ES-I3 (cell line): ENCODE results near the gene DHX35.

Source experiments
- H3K36me3 ChIP-seq: 2 replicates; pipeline ENCODE4 v1.6.1; 2013; ENCODE audit warnings: mild to moderate bottlenecking, low read length, control low read depth, moderate library complexity; ENCODE audit not compliant: insufficient read depth
- H3K4me1 ChIP-seq: 2 replicates; pipeline ENCODE4 v1.6.1; 2013; ENCODE audit warnings: mild to moderate bottlenecking, control low read depth, low read length; ENCODE audit not compliant: insufficient read depth
- H3K9ac ChIP-seq: 2 replicates; pipeline ENCODE4 v1.6.1; 2013; ENCODE audit warnings: low read depth, mild to moderate bottlenecking, low read length, moderate library complexity
- H3K9me3 ChIP-seq: 2 replicates; pipeline ENCODE4 v1.6.1; 2013; ENCODE audit warnings: mild to moderate bottlenecking, low read length, moderate library complexity; ENCODE audit not compliant: control insufficient read depth, insufficient read depth

DHX35 gene

DNA sequence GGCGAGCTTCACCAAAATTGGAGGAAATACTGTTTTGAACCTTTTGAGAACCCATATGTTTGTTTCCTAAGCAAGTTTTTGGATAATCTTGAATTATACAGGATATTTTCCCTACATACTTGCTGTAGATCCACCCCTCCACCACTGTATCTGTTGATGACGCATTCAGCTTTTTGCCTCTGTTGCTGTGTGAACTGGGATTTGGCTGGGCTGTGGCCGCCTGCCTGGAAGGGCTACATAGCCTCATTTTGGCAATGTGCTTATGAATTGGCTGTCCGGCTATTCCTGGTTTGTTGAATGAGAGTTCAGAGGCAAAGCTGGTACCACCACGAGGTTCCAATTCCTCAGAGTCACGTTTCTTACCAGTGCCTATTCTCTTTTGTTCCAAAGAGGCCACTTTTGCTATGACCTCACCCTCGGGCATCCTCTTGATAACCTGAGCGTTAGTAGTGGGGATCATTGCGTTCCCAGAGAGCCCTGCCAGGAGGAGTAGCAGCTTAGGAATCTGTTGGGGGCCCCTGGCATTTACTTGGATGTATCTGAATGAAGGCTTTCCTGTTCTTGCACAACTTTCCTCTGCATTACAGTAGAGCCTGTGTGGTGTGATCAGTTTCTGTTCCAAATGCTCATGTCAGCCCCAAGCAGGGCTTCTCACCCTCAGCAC is 29.6 kb upstream of the DHX35 start:
- Histone ChIP-seq H3K4me1 (peaks cover 19% of the 10 kb centered on the region), H3K9ac (no peak overlapping the region), H3K9me3 (no peaks in the 10 kb centered on the region), H3K36me3 (peaks cover under 1% of the 10 kb centered on the region)

- Histone ChIP-seq H3K4me1 (peaks cover 7% of the 10 kb centered on the region; the same call in 1 of the 2 replicates), H3K36me3 (peaks cover 7% of the 10 kb centered on the region), H3K9ac (no peak overlapping the region)
Observed at GRCh38 chr20:38934530-38934929, 27.6 kb upstream of the DHX35 start.

GRCh38 chr20:38935285-38935684 is 26.9 kb upstream of the DHX35 start:
- peaks cover 11% of the 10 kb centered on the region for H3K36me3 ChIP-seq
- H3K9me3 ChIP-seq: no peaks in the 10 kb centered on the region
- H3K4me1 ChIP-seq: peaks cover 7% of the 10 kb centered on the region; the same call in 1 of the 2 replicates
- H3K9ac ChIP-seq: no peak overlapping the region

More at GRCh38 chr20:38934530-38934929, 27.6 kb upstream of the DHX35 start:
- H3K9me3 ChIP-seq: no peaks in the 10 kb centered on the region

- Histone ChIP-seq H3K4me1 (peaks cover 7% of the 10 kb centered on the region; the same call in 1 of the 2 replicates), H3K9ac (no peak overlapping the region), H3K9me3 (no peaks in the 10 kb centered on the region), H3K36me3 (peaks cover 11% of the 10 kb centered on the region)
Observed at GRCh38 chr20:38935967-38936407, 26.2 kb upstream of the DHX35 start.

DNA sequence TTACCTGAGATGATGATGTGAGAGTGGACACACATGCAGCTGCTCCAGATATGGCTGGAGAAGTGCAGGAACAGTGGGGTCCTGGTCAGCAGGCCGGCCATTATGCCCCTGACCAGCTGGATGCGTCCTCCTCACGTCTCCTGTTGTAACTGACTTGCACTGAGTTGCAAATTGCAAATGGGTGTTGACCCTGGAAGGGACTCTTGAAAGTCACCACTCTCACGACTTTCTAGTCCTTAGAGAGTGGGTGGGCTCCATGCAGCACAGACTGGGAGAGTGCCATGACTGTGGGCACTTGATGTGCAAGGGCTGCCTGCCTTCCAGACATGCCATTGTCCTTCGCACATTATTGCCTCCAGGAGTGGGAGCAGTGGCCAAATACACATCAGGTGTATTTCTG is 25.1 kb upstream of the DHX35 start:
- H3K4me1 ChIP-seq: peaks cover 7% of the 10 kb centered on the region; the same call in 1 of the 2 replicates
- no peak overlapping the region for H3K9ac ChIP-seq
- H3K9me3 ChIP-seq: no peaks in the 10 kb centered on the region
- peaks cover 11% of the 10 kb centered on the region for H3K36me3 ChIP-seq

DNA sequence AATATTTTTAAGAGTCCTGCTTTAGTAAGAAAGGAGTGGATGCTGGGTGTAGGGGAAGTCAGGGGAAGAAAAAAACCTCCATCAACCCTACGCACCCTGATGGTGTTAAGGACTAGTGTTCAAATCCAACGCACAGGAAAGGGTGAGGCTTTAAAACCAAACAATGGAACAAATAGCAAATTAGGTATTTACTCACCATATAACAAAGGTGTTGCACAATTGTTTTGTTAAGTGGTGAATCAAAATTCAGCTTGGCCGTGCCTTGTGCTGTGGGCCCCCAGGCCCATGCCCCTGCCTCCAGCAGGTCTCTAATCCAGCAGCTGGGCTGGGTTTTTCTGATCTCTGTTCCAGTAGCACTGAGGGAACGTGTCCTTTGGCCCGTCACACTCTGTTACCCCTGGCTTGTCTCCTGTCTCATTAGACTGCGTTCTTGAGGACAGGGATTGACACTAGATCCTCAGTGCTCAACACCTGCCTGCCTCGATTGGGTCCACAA is 24.1 kb upstream of the DHX35 start:
- H3K4me1 ChIP-seq: peaks cover 2% of the 10 kb centered on the region; the same call in 1 of the 2 replicates
- no peaks in the 10 kb centered on the region for H3K9me3 ChIP-seq
- H3K36me3 ChIP-seq: peaks cover 11% of the 10 kb centered on the region
- H3K9ac ChIP-seq: no peak overlapping the region

GRCh38 chr20:38939686-38940085 is 22.5 kb upstream of the DHX35 start:
- Histone ChIP-seq H3K9ac (no peak overlapping the region), H3K36me3 (peaks cover 11% of the 10 kb centered on the region), H3K4me1 (no peaks in the 10 kb centered on the region), H3K9me3 (no peaks in the 10 kb centered on the region)

DNA sequence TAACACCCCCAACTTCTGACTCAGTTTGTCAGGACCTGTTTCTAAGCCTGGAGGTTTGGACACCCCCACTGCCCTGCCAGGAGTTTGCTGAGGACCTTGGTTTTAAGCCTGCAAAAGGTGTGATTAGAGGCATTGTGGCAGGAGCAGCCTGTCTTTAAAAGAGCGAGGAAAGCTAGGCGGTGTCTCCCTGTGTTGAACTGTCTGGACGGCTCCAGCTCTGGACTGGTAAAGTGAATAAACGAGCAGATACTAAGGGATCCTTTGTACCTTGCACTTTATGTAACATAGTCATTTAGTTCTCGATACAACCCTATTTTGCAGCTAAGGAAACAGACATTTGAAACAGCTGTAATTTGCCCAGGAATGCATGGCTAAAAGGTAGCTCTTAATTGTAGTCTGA is 21.5 kb upstream of the DHX35 start:
- no peak overlapping the region for H3K9ac ChIP-seq
- no peaks in the 10 kb centered on the region for H3K4me1 ChIP-seq
- no peaks in the 10 kb centered on the region for H3K9me3 ChIP-seq
- H3K36me3 ChIP-seq: peaks cover 14% of the 10 kb centered on the region

DNA sequence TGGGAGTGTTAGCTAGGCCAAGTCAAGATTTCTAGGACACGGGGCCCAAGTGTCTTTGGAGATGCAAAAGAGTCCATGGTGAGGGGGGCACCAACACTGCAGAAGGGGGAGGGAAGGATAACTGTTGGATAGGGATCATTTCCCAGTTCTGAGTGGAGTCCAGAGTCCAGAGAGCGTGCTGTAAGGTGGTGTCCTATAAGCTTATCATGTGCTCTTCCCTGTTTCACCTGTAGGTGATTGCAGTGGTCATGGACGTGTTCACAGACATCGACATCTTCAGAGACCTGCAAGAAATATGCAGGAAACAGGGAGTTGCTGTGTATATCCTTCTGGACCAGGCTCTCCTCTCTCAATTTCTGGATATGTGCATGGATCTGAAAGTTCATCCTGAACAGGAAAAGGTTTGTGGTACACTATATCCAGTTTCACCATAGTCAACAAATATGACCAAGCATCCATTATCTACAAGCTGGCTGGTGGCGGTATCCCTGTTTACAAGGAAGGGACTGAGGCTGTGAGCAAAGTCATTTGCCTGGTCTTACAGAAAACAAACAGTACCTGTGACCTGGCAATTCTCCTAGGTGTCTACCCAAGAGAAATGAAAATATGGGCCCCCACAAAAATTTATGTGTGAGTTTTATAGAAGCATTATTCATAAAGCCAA is 20.3 kb upstream of the DHX35 start:
- no peaks in the 10 kb centered on the region for H3K9me3 ChIP-seq
- peaks cover 14% of the 10 kb centered on the region for H3K36me3 ChIP-seq
- no peak overlapping the region for H3K9ac ChIP-seq
- no peaks in the 10 kb centered on the region for H3K4me1 ChIP-seq

DNA sequence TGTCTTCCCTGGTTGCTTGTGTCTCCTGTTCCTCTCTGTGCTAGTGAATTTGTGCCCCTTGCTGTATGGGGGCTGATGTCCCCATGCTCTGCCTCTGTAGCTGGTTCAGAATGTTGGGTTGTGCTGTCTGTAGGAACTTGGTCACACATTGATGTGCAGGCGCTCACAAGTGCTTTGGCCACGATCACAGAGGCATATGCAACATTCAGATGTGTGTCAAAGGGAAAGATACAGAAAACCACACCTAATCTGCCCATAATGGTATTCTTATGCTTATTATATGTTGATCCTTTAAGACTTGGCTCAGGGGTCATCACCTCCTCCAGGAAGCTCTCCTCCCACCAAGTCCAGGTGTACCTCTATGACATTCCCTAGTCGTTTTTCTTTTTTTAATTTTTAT is 17.1 kb upstream of the DHX35 start:
- H3K36me3 ChIP-seq: peaks cover 21% of the 10 kb centered on the region
- no peak overlapping the region for H3K9ac ChIP-seq
- H3K9me3 ChIP-seq: no peaks in the 10 kb centered on the region
- no peaks in the 10 kb centered on the region for H3K4me1 ChIP-seq

- no peaks in the 10 kb centered on the region for H3K4me1 ChIP-seq
- H3K9ac ChIP-seq: no peak overlapping the region
- H3K36me3 ChIP-seq: peaks cover 24% of the 10 kb centered on the region
- no peaks in the 10 kb centered on the region for H3K9me3 ChIP-seq
Observed at GRCh38 chr20:38946836-38947235, 15.3 kb upstream of the DHX35 start.

- H3K9ac ChIP-seq: no peak overlapping the region
- peaks cover 24% of the 10 kb centered on the region for H3K36me3 ChIP-seq
- H3K4me1 ChIP-seq: no peaks in the 10 kb centered on the region
- H3K9me3 ChIP-seq: no peaks in the 10 kb centered on the region
Observed at GRCh38 chr20:38947931-38948362, 14.2 kb upstream of the DHX35 start.

- Histone ChIP-seq H3K9me3 (no peaks in the 10 kb centered on the region), H3K9ac (no peak overlapping the region), H3K36me3 (peaks cover 21% of the 10 kb centered on the region), H3K4me1 (no peaks in the 10 kb centered on the region)
Observed at GRCh38 chr20:38950254-38950653, 11.9 kb upstream of the DHX35 start.

- Histone ChIP-seq H3K36me3 (peaks cover 21% of the 10 kb centered on the region), H3K4me1 (no peaks in the 10 kb centered on the region), H3K9ac (no peak overlapping the region), H3K9me3 (no peaks in the 10 kb centered on the region)
Observed at GRCh38 chr20:38951611-38952010, 10.5 kb upstream of the DHX35 start.

DNA sequence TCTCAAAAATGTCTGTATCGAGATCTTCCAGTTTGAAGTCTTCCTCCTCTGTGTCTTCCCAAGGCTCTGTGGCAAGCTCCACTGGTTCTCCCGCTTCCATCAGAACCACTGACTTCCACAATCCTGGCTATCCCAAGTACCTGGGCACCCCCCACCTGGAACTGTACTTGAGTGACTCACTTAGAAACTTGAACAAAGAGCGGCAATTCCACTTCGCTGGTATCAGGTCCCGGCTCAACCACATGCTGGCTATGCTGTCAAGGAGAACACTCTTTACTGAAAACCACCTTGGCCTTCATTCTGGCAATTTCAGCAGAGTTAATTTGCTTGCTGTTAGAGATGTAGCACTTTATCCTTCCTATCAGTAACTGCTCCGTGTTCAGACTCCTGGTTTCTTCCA is 10.0 kb upstream of the DHX35 start:
- Histone ChIP-seq H3K36me3 (peaks cover 20% of the 10 kb centered on the region), H3K9me3 (no peaks in the 10 kb centered on the region)

More for the DNA sequence above, 10.0 kb upstream of the DHX35 start:
- Histone ChIP-seq H3K4me1 (no peaks in the 10 kb centered on the region), H3K9ac (no peak overlapping the region)
